ENCODE data around the gene RADIL.

GRCh38 chr7:4822677-4823076 is 60.8 kb downstream of the RADIL start:
- TF ChIP-seq, protein P1, sequence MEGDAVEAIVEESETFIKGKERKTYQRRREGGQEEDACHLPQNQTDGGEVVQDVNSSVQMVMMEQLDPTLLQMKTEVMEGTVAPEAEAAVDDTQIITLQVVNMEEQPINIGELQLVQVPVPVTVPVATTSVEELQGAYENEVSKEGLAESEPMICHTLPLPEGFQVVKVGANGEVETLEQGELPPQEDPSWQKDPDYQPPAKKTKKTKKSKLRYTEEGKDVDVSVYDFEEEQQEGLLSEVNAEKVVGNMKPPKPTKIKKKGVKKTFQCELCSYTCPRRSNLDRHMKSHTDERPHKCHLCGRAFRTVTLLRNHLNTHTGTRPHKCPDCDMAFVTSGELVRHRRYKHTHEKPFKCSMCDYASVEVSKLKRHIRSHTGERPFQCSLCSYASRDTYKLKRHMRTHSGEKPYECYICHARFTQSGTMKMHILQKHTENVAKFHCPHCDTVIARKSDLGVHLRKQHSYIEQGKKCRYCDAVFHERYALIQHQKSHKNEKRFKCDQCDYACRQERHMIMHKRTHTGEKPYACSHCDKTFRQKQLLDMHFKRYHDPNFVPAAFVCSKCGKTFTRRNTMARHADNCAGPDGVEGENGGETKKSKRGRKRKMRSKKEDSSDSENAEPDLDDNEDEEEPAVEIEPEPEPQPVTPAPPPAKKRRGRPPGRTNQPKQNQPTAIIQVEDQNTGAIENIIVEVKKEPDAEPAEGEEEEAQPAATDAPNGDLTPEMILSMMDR (IDR thresholded peaks at IDR 0.05) = no peak
- no peak for TF ChIP-seq POLR2A (IDR thresholded peaks at IDR 0.05)

Data from heart left ventricle (tissue), 13 donors.